Activated gamma-delta T cell treated with anti-CD3 and anti-CD28 coated beads, Interleukin-2, amount 50 U/mL, for 16 hours (primary cell): ENCODE data around the gene MUC2.
"Not testable (repeated sequence)": the region's sequence is repeated elsewhere in the genome, so short reads cannot be mapped to it uniquely, and the experiment has no call there.

ENCODE experiments used
- DNase-seq: peaks from one replicate; pipeline ENCODE4 v3.0.0-alpha.2; 2020; ENCODE audit warnings: low read depth

The MUC2 gene

DNA sequence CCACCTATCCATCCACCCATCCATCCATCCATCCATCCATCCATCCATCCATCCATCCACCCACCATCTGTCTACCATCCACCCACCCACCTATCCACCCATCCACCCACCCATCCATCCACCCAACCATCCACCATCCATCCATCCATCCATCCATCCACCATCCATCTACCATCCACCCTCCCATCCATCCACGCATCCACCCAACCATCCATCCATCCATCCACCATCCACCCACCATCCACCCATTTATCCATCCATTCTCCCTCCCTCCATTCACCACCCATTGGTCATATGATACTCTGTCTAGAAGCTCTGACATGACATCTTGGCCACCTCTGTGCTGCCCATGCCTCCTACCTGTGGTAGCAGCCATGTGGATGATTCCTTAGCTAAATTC lies 31.7 kb downstream of the MUC2 start:
- DNase-seq, result no peak

DNA sequence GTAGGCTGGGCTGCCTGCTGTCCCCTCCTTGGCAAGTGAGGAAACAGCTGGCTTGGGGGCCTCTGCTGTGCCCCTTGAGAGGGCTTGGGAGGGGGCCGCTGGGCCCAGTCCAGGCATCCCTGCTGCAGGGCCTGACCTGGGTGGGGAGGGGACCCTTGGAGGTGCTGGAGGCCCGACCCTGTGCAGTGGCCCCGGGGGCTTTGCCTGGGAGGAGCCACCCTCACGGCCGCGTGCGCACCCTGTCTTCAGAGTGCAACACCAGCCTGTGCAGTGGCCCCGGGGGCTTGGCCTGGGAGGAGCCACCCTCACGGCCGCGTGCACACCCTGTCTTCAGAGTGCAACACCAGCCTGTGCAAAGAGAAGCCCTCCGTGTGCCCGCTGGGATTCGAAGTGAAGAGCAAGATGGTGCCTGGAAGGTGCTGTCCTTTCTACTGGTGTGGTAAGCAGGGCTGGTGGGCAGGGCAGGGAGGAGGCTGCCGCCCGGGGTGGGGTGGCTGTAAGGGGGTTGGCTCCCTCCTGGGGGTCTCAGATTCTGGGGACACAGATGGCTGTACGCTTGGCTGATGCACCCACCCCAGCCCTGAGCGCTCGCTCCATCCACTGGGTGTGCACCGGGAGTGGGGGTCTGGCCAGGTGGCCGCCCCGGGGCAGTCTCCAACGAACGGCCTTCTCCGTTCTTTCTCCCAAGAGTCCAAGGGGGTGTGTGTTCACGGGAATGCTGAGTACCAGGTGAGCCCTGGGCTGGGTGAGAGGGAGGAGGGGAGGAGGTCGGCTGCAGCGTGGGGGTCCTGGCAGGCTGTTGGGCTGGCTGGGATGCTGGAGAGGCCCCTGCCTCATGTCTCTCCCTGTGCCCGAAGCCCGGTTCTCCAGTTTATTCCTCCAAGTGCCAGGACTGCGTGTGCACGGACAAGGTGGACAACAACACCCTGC lies 32.9 kb downstream of the MUC2 start:
- DNase-seq, result no peak

DNA sequence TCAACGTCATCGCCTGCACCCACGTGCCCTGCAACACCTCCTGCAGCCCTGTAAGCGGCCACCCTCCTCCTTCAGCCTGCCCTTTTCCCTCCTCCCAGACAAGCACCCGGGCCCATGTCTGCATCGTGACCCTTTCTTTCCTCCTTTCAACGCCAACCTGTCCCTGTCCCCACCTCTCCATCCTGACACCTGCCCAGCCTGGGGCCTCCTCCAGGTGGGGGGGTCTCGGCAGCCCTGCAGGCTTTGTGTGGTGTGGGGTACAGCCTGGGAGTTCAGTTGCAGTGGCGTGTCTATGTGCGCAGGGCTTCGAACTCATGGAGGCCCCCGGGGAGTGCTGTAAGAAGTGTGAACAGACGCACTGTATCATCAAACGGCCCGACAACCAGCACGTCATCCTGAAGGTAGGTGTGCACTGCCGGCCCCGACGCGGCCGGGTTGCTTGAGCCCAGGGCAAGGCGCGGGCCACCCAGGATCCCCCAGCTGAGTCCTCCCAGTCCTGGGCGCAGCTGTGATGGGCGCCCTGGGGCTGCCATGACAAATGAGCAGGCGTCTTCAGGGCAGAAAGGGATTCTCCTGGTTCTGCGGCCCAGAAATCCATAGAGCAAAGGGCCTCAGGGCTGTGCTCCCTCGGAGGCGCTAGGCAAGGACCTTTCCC lies 33.7 kb downstream of the MUC2 start:
- no peak for DNase-seq

DNA sequence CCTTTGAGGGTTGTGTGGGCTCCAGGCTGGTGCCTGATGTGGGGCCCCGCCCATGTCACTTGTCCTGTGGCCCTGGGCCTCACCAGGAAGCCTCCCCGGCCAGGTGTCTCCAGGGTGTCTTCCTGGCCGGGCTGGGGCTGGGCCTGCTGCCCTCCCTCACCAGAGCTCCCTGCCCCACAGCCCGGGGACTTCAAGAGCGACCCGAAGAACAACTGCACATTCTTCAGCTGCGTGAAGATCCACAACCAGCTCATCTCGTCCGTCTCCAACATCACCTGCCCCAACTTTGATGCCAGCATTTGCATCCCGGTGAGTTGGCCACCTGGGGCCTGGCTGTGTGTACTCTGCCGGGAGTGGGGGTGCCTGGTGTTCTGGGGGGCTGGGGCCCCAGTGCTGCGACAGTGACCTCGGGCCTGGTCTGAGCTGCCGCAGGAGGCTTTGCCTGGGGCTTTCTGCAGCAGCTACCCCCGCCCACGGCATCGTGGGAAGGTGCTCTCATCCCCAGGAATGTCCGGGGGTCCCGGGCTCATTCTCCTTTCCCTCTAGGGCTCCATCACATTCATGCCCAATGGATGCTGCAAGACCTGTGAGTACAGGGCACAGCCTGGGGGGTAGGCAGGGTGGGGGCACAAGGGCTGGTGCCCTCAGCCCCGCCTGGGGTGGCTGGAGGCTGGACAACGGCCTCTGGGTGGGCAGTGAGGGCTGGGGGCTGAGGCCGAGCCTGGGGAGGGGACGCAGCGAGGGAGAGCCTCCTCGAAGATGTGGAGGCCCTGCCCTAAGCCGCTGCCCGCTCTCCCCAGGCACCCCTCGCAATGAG lies 34.6 kb downstream of the MUC2 start:
- no peak for DNase-seq

DNA sequence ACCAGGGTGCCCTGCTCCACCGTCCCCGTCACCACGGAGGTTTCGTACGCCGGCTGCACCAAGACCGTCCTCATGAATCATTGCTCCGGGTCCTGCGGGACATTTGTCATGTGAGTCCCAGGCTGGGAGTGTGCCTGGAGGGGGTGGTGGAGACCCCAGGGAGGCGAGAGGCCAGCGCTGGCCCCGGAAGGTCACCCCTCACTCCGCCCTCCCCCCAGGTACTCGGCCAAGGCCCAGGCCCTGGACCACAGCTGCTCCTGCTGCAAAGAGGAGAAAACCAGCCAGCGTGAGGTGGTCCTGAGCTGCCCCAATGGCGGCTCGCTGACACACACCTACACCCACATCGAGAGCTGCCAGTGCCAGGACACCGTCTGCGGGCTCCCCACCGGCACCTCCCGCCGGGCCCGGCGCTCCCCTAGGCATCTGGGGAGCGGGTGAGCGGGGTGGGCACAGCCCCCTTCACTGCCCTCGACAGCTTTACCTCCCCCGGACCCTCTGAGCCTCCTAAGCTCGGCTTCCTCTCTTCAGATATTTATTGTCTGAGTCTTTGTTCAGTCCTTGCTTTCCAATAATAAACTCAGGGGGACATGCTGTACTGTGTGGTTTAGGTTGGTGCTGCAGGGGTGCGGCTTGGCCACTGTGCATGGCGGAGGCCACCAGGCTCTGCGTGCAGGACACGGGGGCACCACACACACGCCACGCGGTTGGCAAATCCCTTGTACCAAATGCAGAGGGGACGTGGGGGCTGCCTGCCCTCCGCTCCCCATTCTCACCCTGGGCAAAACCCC lies 35.4 kb downstream of the MUC2 start:
- DNase-seq, result no peak

GRCh38 chr11:1111545-1112212 lies 37.0 kb downstream of the MUC2 start:
- no peak for DNase-seq

DNA sequence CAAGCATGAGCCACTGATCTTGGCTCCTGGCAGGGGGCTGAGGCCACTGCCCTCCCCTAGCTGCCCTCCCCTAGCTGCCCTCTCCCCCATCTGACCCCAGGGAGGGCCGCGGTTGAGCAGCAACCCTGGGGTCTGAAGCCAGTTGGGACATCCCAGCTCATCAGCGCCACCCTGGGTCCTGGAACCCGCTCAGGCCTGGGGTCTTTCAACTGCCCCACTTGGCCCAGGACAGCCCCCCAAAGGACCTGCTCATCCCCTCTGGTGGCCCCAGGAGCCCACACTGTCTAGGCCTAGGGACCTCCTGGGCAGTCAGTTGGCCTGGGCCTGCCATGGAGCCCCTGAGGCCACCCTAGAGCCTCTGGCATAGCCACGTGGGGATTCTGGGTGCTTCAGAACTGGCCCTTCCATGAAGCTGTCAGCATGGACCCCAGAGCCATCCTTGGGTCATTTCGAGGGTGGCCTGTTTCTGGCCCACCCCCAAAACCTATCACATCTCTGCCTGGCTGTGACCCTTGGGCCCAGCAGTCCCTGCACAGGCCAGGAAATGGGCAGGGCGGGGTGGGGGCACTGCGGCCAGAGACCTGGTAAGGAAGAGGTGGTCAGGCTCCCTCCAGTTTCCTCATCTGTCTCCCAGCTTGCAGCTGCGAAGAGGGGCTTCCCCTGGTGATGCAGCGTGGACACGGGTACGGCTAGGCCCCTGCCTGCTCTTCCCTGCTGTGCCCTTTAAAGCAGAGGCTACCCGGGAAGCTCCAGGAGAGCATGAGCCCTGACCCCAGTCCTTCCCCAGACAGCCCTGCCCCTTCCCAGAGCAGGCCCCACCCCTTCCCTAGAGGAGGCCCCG lies 37.9 kb downstream of the MUC2 start:
- no peak for DNase-seq

DNA sequence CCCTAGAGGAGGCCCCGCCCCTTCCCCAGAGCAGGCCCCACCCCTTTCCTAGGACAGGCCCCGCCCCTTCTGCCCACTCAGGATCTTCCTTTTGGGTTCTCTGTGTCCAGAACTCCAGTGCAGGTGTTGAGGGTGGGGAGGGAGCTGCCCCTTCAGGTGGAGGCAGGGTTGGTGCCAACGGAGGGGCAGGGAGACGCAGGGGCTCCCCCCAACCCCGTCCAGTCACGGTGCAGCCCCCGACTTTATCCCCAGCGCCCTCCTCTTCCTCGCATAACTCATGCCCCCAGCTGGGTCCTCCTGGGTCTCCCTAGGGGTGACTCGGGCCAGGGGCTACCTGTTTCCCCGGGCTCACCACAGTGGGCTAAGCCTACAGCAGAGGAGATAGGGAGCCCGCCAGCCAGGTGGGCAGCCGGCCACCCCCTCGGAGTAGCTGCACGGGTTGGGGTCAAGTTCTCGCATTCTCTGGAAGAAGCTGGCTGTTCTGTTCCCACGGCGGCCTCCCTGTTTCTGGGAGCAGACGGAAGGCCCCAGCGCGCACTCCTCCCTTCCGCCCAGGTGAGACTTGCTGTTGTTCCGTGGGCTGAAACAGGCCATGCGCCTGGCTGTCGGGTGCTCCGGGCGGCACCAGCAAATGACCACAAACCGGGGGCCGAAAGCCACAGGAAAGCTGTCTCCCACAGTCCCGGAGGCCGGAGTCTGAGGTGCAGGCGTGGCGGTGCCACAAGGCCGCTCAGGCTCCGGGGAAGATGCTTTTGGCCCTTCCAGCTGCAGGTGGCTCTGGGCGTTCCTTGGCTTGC lies 38.9 kb downstream of the MUC2 start:
- DNase-seq, result no peak

DNA sequence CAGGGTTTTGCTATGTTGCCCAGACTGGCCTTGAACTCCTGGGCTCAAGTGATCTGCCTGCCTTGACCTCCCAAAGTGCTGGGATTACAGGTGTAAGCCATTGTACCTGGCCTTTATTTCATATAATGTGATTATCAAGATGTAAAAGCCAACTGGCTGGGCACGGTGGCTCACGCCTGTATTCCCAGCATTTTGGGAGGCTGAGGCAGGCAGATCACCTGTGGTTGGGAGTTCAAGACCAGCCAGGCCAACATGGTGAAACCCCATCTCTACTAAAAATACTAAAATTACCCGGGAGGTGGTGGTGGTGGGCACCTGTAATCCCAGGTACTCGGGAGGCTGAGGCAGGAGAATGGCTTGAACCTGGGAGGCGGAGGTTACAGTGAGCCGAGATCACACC lies 40.6 kb downstream of the MUC2 start:
- not testable (repeated sequence) for DNase-seq

DNA sequence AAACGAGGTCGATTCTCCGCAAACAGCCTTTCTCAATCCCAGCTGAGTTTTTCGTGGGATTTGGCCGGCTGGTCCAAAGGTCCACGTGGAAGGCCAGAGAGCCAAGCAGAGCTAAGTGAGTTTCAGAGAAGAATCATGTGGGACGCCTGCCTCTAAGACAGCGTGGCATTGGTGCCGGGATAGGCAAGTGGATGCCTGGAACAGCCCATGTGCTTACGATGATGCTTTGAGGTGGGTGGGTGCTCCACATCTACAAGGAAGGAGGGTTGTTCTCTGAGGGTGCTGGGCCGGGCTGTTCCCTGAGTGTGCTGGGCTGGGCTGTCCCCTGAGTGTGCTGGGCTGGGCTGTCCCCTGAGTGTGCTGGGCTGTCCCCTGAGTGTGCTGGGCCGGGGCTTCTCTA lies 41.4 kb downstream of the MUC2 start:
- DNase-seq, result no peak

DNA sequence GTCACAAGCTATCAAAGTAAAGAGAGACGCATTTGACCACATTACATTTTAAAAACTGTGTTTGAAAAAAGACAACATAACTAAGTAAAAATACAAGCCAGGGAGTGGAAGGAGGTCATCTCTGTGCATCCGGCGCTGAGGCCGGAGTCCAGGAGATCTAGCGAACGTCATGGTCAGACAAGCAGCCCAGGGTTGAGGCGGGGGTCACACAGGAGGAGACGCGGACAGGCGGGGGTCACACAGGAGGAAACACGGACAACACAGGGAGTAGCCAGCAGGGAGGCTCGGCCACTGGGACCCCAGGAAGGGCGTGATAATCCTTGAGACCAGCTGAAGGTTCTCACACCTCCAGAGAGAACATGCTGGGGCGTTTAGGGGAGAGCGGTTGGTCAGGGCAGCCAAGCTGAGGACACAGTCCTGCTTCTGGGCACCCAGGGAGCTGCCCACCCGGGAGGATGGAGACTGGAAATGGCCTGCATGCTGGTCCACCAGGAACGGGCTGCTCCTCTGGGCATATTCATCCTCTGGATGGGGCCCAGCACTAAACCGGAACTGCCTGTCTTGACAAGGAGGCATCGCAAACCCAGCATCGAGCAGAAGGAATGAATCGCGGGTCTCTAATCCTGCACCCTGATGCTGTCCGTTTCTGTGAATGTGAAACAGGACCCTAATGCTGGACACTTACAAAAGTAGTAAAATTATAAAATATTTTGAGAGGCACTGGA lies 42.2 kb downstream of the MUC2 start:
- no peak for DNase-seq

DNA sequence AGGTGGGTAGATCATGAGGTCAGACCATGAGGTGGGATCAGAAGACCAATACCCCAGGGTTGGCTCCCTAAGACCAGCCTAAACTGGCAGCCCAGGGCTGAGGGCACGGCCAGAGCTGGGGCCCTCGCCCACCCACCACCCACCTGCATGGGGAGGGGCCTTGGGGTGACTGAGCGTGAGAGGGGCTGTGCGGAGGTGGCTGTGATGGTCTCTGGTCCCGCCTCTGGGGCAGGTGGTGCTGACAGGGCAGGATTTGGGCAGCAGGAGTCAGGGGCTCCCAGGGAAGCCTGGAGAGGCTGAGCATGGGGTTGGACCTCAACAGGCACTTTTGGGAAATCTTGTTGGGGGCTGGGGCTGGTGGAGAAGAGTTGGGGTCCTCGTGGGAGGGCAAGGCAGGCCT lies 43.3 kb downstream of the MUC2 start:
- DNase-seq, result no peak

GRCh38 chr11:1118755-1119603 lies 44.3 kb downstream of the MUC2 start:
- no peak for DNase-seq

DNA sequence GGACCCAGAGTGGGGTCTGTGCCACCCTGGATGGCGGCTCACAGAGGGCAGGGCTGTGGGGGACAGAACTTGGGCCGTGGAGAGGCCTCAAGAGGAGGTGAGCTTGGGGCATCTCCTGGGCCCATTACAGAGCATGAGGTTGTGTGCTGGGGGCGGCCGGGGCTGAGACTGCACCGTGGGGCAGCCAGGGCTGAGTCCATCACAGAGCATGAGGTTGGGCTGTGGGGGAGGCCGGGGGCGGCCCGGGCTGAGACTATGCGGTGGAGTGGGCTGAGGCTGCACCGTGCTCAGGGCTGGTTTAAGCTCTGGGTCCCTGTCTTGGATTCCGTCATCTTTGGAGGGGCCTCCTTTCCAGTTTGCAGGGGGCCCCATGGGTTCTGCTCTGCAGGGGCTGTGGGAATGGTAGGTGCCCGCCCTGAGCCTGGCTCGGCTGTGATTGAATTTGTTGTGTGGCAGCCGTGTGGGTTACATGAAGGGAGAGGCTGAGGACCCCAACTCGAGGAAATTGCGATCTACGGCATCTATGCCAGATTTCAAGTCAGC lies 45.0 kb downstream of the MUC2 start:
- DNase-seq, result no peak

DNA sequence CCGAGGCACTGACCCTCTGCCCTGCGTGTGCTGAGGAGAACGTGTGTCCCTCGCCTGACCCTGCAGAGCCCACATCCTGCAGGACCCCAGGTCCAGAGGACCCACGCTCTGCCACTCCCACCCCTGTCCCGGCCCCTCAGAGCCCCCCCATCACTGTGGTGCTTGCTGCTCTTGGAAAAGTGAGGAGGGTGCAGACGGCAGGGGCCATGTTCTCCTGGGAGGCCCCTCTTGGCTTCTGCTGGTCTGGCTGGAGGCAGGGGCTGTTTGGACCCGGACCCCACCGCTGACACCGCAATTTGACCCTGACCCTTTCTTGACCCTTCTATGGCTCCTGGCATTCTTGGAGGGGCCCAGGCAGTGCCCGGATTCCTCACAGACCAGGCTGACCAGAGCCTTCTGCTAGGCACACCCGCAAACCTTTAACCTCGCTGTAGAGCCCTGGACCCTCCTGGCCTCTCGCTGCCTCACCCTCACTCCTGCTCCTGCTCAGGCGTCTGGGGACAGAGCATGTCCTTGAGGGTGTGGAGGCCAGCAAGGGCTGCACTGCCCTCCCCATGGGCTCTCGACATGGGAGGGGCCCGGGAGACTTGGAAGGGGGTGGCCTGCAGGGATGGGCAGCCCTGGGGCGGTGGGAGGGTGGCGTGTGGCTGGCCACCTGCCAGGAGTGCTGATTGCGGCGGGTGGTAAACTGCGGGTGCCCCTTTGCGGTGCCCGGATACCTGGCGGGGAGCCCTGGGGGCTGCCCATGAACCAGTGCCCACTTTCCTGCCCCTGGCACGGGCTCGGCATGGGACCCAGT lies 46.1 kb downstream of the MUC2 start:
- DNase-seq, result no peak

- DNase-seq, result no peak
These were observed 46.7 kb downstream of the MUC2 start for GRCh38 chr11:1121331-1121812.
